Pancreas (tissue), 10 donors: ENCODE results near the gene OR2S2. TPM values are rescaled to one million over a fixed set of nuclear protein-coding genes. Genes with fewer than 3 reads are reported as not detected.

Source experiments
- ATAC-seq, 4 donors: fragments of 200-7000 bp; cut with Tn5 transposase; one replicate each; pipeline versions ENCODE4 v1.8.0 to v1.9.1; 2020; ENCODE audit warnings: mild to moderate bottlenecking in 4 of 4, moderate library complexity in 4 of 4
- DNase-seq, 6 donors: peaks; one replicate each; pipeline ENCODE4 v3.0.0-alpha.2; 2020
- FAIRE-seq: peaks from 2 replicates; lab custom pipeline; 2012; peaks lifted over from hg19 to GRCh38; lab: Jason Lieb, UNC
- H3K27ac ChIP-seq, 4 donors: fragments of 200-600 bp; sonication (generic); 1 replicate in 3 of 4; 2 replicates in 1 of 4; pipeline versions ENCODE4 v1.5.0 to v1.8.0; 2020
- H3K27me3 ChIP-seq, 4 donors: fragments of 200-600 bp; one replicate each; pipeline ENCODE4 v1.8.0; 2021
- H3K36me3 ChIP-seq, 3 donors: fragments of 200-600 bp; sonication (generic) in 1 of 3; one replicate each; pipeline versions ENCODE4 v1.5.0 to v1.8.0; 2020 to 2021
- H3K4me1 ChIP-seq, 3 donors: fragments of 200-600 bp; one replicate each; pipeline ENCODE4 v1.8.0; 2021
- H3K4me3 ChIP-seq, 4 donors: fragments of 200-600 bp; sonication (generic) in 2 of 4; one replicate each; pipeline versions ENCODE4 v1.5.0 to v1.8.0; 2020 to 2021
- H3K9me3 ChIP-seq, 4 donors: fragments of 200-600 bp; one replicate each; pipeline ENCODE4 v1.8.0; 2021
- CTCF ChIP-seq, 4 donors: fragments of 200-600 bp; sonication (generic) in 3 of 4; IDR thresholded peaks; one replicate each; pipeline versions ENCODE4 v1.5.0 to v1.8.0; 2021; ENCODE audit warnings: antibody characterized with exemption in 4 of 4
- WGBS, 2 donors: extraction: QIAGEN DNeasy Blood & Tissue Kit; methylation state at CpG; one replicate each; pipeline ENCODE4 v1.1.7; 2013; 5-methylcytosine and 5-hydroxymethylcytosine counted together
- intact Hi-C, 3 donors: fragments of 100-400 bp; cut with DNase I; formaldehyde crosslinking; loops; one replicate each; pipeline versions ENCODE4 v1.11.1 to v1.14.2; 2022
- polyA plus RNA-seq, 2 donors: library from polyadenylated mRNA; stranded (reverse); fragments of 200-250 nt; gene quantifications; one replicate each; pipeline ENCODE4 v1.2.3, GENCODE V29; 2013
- total RNA-seq, 6 donors: library from RNA; stranded (reverse); fragmentation: NEBNext Ultra II Directional in 4 of 6; extraction: Animal tissue kit (Norgen Biotek cat#: 25700) in 4 of 6; gene quantifications; one replicate each; pipeline versions ENCODE4 v1.2.1 to v1.2.4, GENCODE V29; 2021 to 2023
- donor health status: healthy with polysubstance abuse.
- donor health status: DM: no; HTN: no; CAD: no; lungs with moderate emphysema.
- donor health status: DM: no; HTN: no; CAD: no.
- donor health status: control.
- donor health status: control.
- donor health status: Bipolar disorder and iron deficiency.
- donor health status: DM: yes; HTN: yes; CAD: no.
- donor health status: DM: no; HTN: no; CAD: no.
- donor health status: DM: no; HTN: no; CAD: no.
- donor health status: DM: yes; HTN: yes; CAD: no.

OR2S2 gene
- total and polyA plus RNA-seq, 8 donors, result not detected

GRCh38 chr9:35909274-35909673 is 48.7 kb downstream of the OR2S2 start, which contains the start of gene SPAAR:
SPAAR (plus strand) TSS chr9:35909490; CDS start chr9:35910464, 974 bp downstream.
- FAIRE-seq, result no peak
- H3K4me1 ChIP-seq, result peaks cover 6 to 14% (median 9%) of the 10 kb centered on the region in 3 donors
- intact Hi-C loops, result no loop called here
- TF ChIP-seq CTCF (IDR thresholded peaks at IDR 0.05), result no peak
- no peaks in the 10 kb centered on the region for H3K9me3 ChIP-seq
- no peak within 1 kb of the TSS for H3K4me3 ChIP-seq
- WGBS, 2 donors, result 77 to 88% methylated on average over 11 of the region's 11 CpGs
- no peaks in the 10 kb centered on the region for H3K27me3 ChIP-seq
- peak within 1 kb of the TSS; percentile 51 to 78 (median 64) for H3K27ac ChIP-seq
- no peaks in the 10 kb centered on the region for H3K36me3 ChIP-seq
- no peak for ATAC-seq
- peak in 1 of 6 donors; percentile 35 for DNase-seq

GRCh38 chr9:35908504-35909125 is 49.3 kb downstream of the OR2S2 start:
- ATAC-seq (no peak), FAIRE-seq (no peak), DNase-seq (no peak)
- Histone ChIP-seq H3K27ac (peak overlapping the region; percentile 51 to 78 (median 64)), H3K9me3 (no peaks in the 10 kb centered on the region), H3K36me3 (no peaks in the 10 kb centered on the region), H3K4me3 (no peak overlapping the region), H3K4me1 (peaks cover 6 to 14% (median 9%) of the 10 kb centered on the region in 3 donors), H3K27me3 (no peaks in the 10 kb centered on the region)
- 78 to 80% methylated on average over 9 of the region's 9 CpGs for WGBS, 2 donors
- no peak for TF ChIP-seq CTCF (IDR thresholded peaks at IDR 0.05)
- intact Hi-C loops, result no loop called here

GRCh38 chr9:35907711-35908503 is 50.0 kb downstream of the OR2S2 start:
- FAIRE-seq, result no peak
- 50 to 59% methylated on average over 13 of the region's 13 CpGs for WGBS, 2 donors
- ATAC-seq, result peak; percentile 43 to 67 (median 64)
- H3K27ac ChIP-seq, result peak overlapping the region; percentile 51 to 78 (median 64)
- TF ChIP-seq CTCF (IDR thresholded peaks at IDR 0.05), result no peak
- H3K4me3 ChIP-seq, result no peak overlapping the region
- H3K4me1 ChIP-seq, result peaks cover 6 to 14% (median 9%) of the 10 kb centered on the region in 3 donors
- H3K9me3 ChIP-seq, result no peaks in the 10 kb centered on the region
- peak in 5 of 6 donors; percentile 41 to 78 (median 54) for DNase-seq
- H3K27me3 ChIP-seq, result no peaks in the 10 kb centered on the region
- H3K36me3 ChIP-seq, result no peaks in the 10 kb centered on the region
- intact Hi-C loops, result no loop called here

Other genes starting within 250 kb of the OR2S2 start
- 100 to 1,000 TPM in 2 of 6 donors, 10 to 100 TPM in 4; 72.0 to 141 (median 86.6) TPM for gene TLN1, start 226.0 kb downstream of the OR2S2 start, total RNA-seq
- 10 to 100 TPM; 64.5 to 72.7 TPM for gene TLN1, start 226.0 kb downstream of the OR2S2 start, polyA plus RNA-seq
- gene CREB3, start 225.5 kb downstream of the OR2S2 start, total RNA-seq, result 10 to 100 TPM; 15.7 to 24.3 (median 18.8) TPM
- 10 to 100 TPM; 23.9 to 29.6 TPM for gene CREB3, start 225.5 kb downstream of the OR2S2 start, polyA plus RNA-seq
- 10 to 100 TPM; 22.0 to 40.6 (median 32.2) TPM for gene GBA2, start 208.9 kb downstream of the OR2S2 start, total RNA-seq
- 10 to 100 TPM; 69.5 to 91.3 TPM for gene GBA2, start 208.9 kb downstream of the OR2S2 start, polyA plus RNA-seq
- 10 to 100 TPM; 12.7 to 18.3 (median 15.0) TPM for gene RGP1, start 208.9 kb downstream of the OR2S2 start, total RNA-seq
- gene RGP1, start 208.9 kb downstream of the OR2S2 start, polyA plus RNA-seq, result 1 to 10 TPM; 6.8 to 9.3 TPM
- gene MSMP, start 203.9 kb downstream of the OR2S2 start, total RNA-seq, result 1 to 10 TPM in 1 of 6 donors, under 1 TPM in 1, not detected in 4; 0.67 to 2.3 TPM
- gene MSMP, start 203.9 kb downstream of the OR2S2 start, polyA plus RNA-seq, result under 1 TPM in 1 of 2 donors, not detected in 1; 0.49 TPM
- 1 to 10 TPM; 2.2 to 7.9 (median 2.7) TPM for gene NPR2, start 166.6 kb downstream of the OR2S2 start, total RNA-seq
- gene NPR2, start 166.6 kb downstream of the OR2S2 start, polyA plus RNA-seq, result 10 to 100 TPM in 1 of 2 donors, 1 to 10 TPM in 1; 8.3 to 14.6 TPM
- 1 to 10 TPM in 2 of 6 donors, under 1 TPM in 4; 0.52 to 1.8 (median 0.83) TPM for gene SPAG8, start 145.9 kb downstream of the OR2S2 start, total RNA-seq
- 1 to 10 TPM; 1.6 to 3.1 TPM for gene SPAG8, start 145.9 kb downstream of the OR2S2 start, polyA plus RNA-seq
- 10 to 100 TPM; 20.6 to 43.7 (median 29.7) TPM for gene HINT2, start 143.1 kb downstream of the OR2S2 start, total RNA-seq
- 10 to 100 TPM; 51.7 to 64.2 TPM for gene HINT2, start 143.1 kb downstream of the OR2S2 start, polyA plus RNA-seq
- gene FAM221B, start 129.4 kb downstream of the OR2S2 start, total RNA-seq, result not detected
- gene FAM221B, start 129.4 kb downstream of the OR2S2 start, polyA plus RNA-seq, result under 1 TPM in 1 of 2 donors, not detected in 1; 0.11 TPM
- 10 to 100 TPM in 1 of 6 donors, 1 to 10 TPM in 5; 4.9 to 10.3 (median 7.0) TPM for gene TMEM8B, start 128.9 kb downstream of the OR2S2 start, total RNA-seq
- 10 to 100 TPM; 11.1 to 17.2 TPM for gene TMEM8B, start 128.9 kb downstream of the OR2S2 start, polyA plus RNA-seq
- not detected for gene OR13J1, start 87.8 kb downstream of the OR2S2 start, total RNA-seq
- not detected for gene OR13J1, start 87.8 kb downstream of the OR2S2 start, polyA plus RNA-seq
- gene HRCT1, start 52.0 kb downstream of the OR2S2 start, total RNA-seq, result 1 to 10 TPM in 3 of 6 donors, under 1 TPM in 3; 0.43 to 1.5 (median 0.83) TPM
- 1 to 10 TPM in 1 of 2 donors, under 1 TPM in 1; 0.33 to 1.5 TPM for gene HRCT1, start 52.0 kb downstream of the OR2S2 start, polyA plus RNA-seq
- under 1 TPM in 5 of 6 donors, not detected in 1; 0.12 to 0.74 (median 0.44) TPM for gene SPAAR, start 48.7 kb downstream of the OR2S2 start, total RNA-seq
- gene SPAAR, start 48.7 kb downstream of the OR2S2 start, polyA plus RNA-seq, result 1 to 10 TPM in 1 of 2 donors, under 1 TPM in 1; 0.31 to 1.6 TPM
- gene RECK, start 78.8 kb upstream of the OR2S2 start, total RNA-seq, result 1 to 10 TPM in 5 of 6 donors, under 1 TPM in 1; 0.95 to 4.6 (median 1.8) TPM
- gene RECK, start 78.8 kb upstream of the OR2S2 start, polyA plus RNA-seq, result 1 to 10 TPM; 1.4 to 2.0 TPM
- 10 to 100 TPM in 1 of 6 donors, 1 to 10 TPM in 5; 1.3 to 10.0 (median 2.3) TPM for gene GLIPR2, start 178.6 kb upstream of the OR2S2 start, total RNA-seq
- 1 to 10 TPM; 5.8 to 8.2 TPM for gene GLIPR2, start 178.6 kb upstream of the OR2S2 start, polyA plus RNA-seq
- under 1 TPM in 1 of 6 donors, not detected in 5; 0.25 TPM for gene CCIN, start 211.2 kb upstream of the OR2S2 start, total RNA-seq
- gene CCIN, start 211.2 kb upstream of the OR2S2 start, polyA plus RNA-seq, result under 1 TPM; 0.05 to 0.11 TPM
- gene CLTA, start 232.8 kb upstream of the OR2S2 start, total RNA-seq, result 10 to 100 TPM; 57.9 to 91.7 (median 77.7) TPM
- 100 to 1,000 TPM in 1 of 2 donors, 10 to 100 TPM in 1; 49.2 to 102 TPM for gene CLTA, start 232.8 kb upstream of the OR2S2 start, polyA plus RNA-seq